ENCODE results near the gene PIP5KL1. TPM values are rescaled to one million over a fixed set of nuclear protein-coding genes. Genes with fewer than 3 reads are reported as not detected.

The PIP5KL1 gene
- total and polyA plus RNA-seq, 2 of the 4 experiments (the other 2 are of a cell fraction) = 0.36 to 3.6 TPM

GRCh38 chr9:127961613-127962155, 31.1 kb upstream of the PIP5KL1 start:
- Histone ChIP-seq H3K9me1 (ENCODE audit: insufficient read depth, low read length) (peaks cover 8% of the 10 kb centered on the region), H3K4me1 (ENCODE audit: control insufficient read depth, insufficient read depth, low read length) (peaks cover 32% of the 10 kb centered on the region), H3K27ac (ENCODE audit: insufficient read depth, low read length) (no peak overlapping the region), H4K5ac (ENCODE audit: low read depth, low read length) (no peak overlapping the region), H2AK5ac (ENCODE audit: low read depth, low read length) (no peak overlapping the region), H3K36me3 (ENCODE audit: control insufficient read depth, insufficient read depth, low read length) (no peaks in the 10 kb centered on the region), H4K91ac (ENCODE audit: insufficient read depth, low read depth, low read length) (no peak overlapping the region), H2BK15ac (ENCODE audit: low read depth, low read length) (no peak overlapping the region), H4K20me1 (ENCODE audit: insufficient read depth, low read length) (no peaks in the 10 kb centered on the region), H3K23ac (ENCODE audit: low read depth, low read length) (no peak overlapping the region), H3K9ac (ENCODE audit: low read depth, low read length) (no peak overlapping the region), H3K27me3 (ENCODE audit: control insufficient read depth, insufficient read depth, low read length) (no peaks in the 10 kb centered on the region), H3K79me1 (ENCODE audit: low read depth in 1 of 2, low read length in 2 of 2) (peaks cover 37 to 76% of the 10 kb centered on the region in 2 experiments), H3K4ac (ENCODE audit: low read depth, low read length) (no peak overlapping the region), H3K4me2 (ENCODE audit: low read depth, low read length) (no peak overlapping the region), H2BK120ac (ENCODE audit: low read depth, low read length) (no peak overlapping the region), H3K18ac (ENCODE audit: low read depth, low read length) (no peak overlapping the region), H3K9me3 (ENCODE audit: control insufficient read depth, insufficient read depth, low read length) (no peaks in the 10 kb centered on the region; the same call in 1 of the 2 replicates), H2AK9ac (replicated peaks; ENCODE audit: low read depth, low read length, poor library complexity) (no peak overlapping the region), H2AFZ (replicated peaks; ENCODE audit: low read length, poor library complexity) (no peak overlapping the region), H3K56ac (ENCODE audit: extremely low read depth, insufficient read depth, low read length) (no peak overlapping the region), H2BK20ac (ENCODE audit: low read depth, low read length) (no peak overlapping the region), H2BK5ac (ENCODE audit: low read depth, low read length, poor library complexity, severe bottlenecking) (no peak overlapping the region), H3K14ac (replicated peaks; ENCODE audit: low read depth, low read length) (no peak overlapping the region), H3K4me3 (ENCODE audit: insufficient read depth, low read depth, low read length) (no peak overlapping the region), H4K8ac (ENCODE audit: low read depth in 2 of 2, low read length in 2 of 2) (no peak overlapping the region)
- ChIA-PET CTCF (no interaction called here), POLR2A (ENCODE audit: unreplicated experiment) (no interaction called here)
- WGBS, 2 experiments (ENCODE audit: extremely low coverage in 2 of 2, insufficient read length in 1 of 2) = 92% methylated on average over 12 of the region's 13 CpGs; no CpG with 5 or more reads in 1 of the 2 experiments
- BruUV-seq (replicated peaks) = no TSS peak
- in situ Hi-C loops (cut with MboI; ENCODE audit: low sequenced_read_pairs) (no loop called here), dilution Hi-C loops (cut with HindIII; ENCODE audit: low sequenced_read_pairs, unreplicated experiment) (no loop called here), intact Hi-C loops (cut with micrococcal nuclease) (no loop called here)
- ATAC-seq (ENCODE audit: low read depth) (no peak), DNase-seq (no peak)
- TF ChIP-seq BHLHE40 (IDR thresholded peaks at IDR 0.05; ENCODE audit: low read depth, low read length) (no peak), RFX5 (IDR thresholded peaks at IDR 0.05; ENCODE audit: low read depth, low read length) (no peak)

Measured in IMR-90 (cell line).